ENCODE data around the gene OR2Z1.

- TF ChIP-seq, protein P1, sequence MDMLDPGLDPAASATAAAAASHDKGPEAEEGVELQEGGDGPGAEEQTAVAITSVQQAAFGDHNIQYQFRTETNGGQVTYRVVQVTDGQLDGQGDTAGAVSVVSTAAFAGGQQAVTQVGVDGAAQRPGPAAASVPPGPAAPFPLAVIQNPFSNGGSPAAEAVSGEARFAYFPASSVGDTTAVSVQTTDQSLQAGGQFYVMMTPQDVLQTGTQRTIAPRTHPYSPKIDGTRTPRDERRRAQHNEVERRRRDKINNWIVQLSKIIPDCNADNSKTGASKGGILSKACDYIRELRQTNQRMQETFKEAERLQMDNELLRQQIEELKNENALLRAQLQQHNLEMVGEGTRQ (IDR thresholded peaks at IDR 0.05; ENCODE audit: low read depth, low read length): no peak
- TF ChIP-seq BHLHE40 (IDR thresholded peaks at IDR 0.05; ENCODE audit: low read depth, low read length) (no peak), RFX5 (IDR thresholded peaks at IDR 0.05; ENCODE audit: low read depth, low read length) (no peak), POLR2A (IDR thresholded peaks at IDR 0.05; ENCODE audit: low read depth, low read length) (no peak), CHD1 (IDR thresholded peaks at IDR 0.05; ENCODE audit: low read depth, low read length) (no peak), CTCF (conservative IDR thresholded peaks at IDR 0.05; ENCODE audit: low read depth, low read length) (no peak), FOS (IDR thresholded peaks at IDR 0.05; ENCODE audit: low read depth, low read length) (no peak)
Measured at GRCh38 chr19:8705742-8706141, 15.7 kb upstream of the OR2Z1 start.

Data from IMR-90 (cell line).